Measurements from ENCODE around the gene CKS2. TPM values are rescaled to one million over a fixed set of nuclear protein-coding genes. Genes with fewer than 3 reads are reported as not detected.

CKS2 gene
- total RNA-seq, 1 donor from 2014 or later = 14.7 TPM

- no peaks in the 10 kb centered on the region for H3K27me3 ChIP-seq
- H3K27ac ChIP-seq = no peak overlapping the region
- no peaks in the 10 kb centered on the region for H3K4me1 ChIP-seq
- TF ChIP-seq POLR2A (IDR thresholded peaks at IDR 0.05) (no peak), CTCF (IDR thresholded peaks at IDR 0.05) (no peak), POLR2AphosphoS5 (IDR thresholded peaks at IDR 0.05; ENCODE audit: insufficient read depth in 1 of 2, low read depth in 1 of 2) (no peak)
- no peaks in the 10 kb centered on the region for H3K9me3 ChIP-seq
- no peak for DNase-seq (ENCODE audit: extremely low spot score in 2 of 2)
- no peak overlapping the region for H3K4me3 ChIP-seq
- intact Hi-C loops (cut with DNase I) = no loop called here
- H3K36me3 ChIP-seq = peaks cover 0 to 95% of the 10 kb centered on the region in 2 donors
Observed at GRCh38 chr9:89352874-89353649, 42.1 kb downstream of the CKS2 start.

GRCh38 chr9:89353989-89354388, 43.0 kb downstream of the CKS2 start:
- peaks cover 0 to 95% of the 10 kb centered on the region in 2 donors for H3K36me3 ChIP-seq
- no peak overlapping the region for H3K4me3 ChIP-seq
- H3K27ac ChIP-seq = no peak overlapping the region
- no peaks in the 10 kb centered on the region for H3K9me3 ChIP-seq
- H3K27me3 ChIP-seq = no peaks in the 10 kb centered on the region
- intact Hi-C loops (cut with DNase I) = no loop called here
- no peak for DNase-seq (ENCODE audit: extremely low spot score in 2 of 2)
- no peaks in the 10 kb centered on the region for H3K4me1 ChIP-seq
- no peak for TF ChIP-seq CTCF (IDR thresholded peaks at IDR 0.05)
- TF ChIP-seq POLR2AphosphoS5 (IDR thresholded peaks at IDR 0.05; ENCODE audit: insufficient read depth in 1 of 2, low read depth in 1 of 2) = no peak
- TF ChIP-seq POLR2A (IDR thresholded peaks at IDR 0.05) = no peak

- intact Hi-C loops (cut with DNase I) = no loop called here
- DNase-seq (ENCODE audit: extremely low spot score in 2 of 2) = no peak
- no peaks in the 10 kb centered on the region for H3K9me3 ChIP-seq
- H3K27ac ChIP-seq = no peak overlapping the region
- no peak overlapping the region for H3K4me3 ChIP-seq
- no peaks in the 10 kb centered on the region for H3K4me1 ChIP-seq
- TF ChIP-seq POLR2AphosphoS5 (IDR thresholded peaks at IDR 0.05; ENCODE audit: insufficient read depth in 1 of 2, low read depth in 1 of 2) = no peak
- no peak for TF ChIP-seq CTCF (IDR thresholded peaks at IDR 0.05)
- no peak for TF ChIP-seq POLR2A (IDR thresholded peaks at IDR 0.05)
- peaks cover 0 to 97% of the 10 kb centered on the region in 2 donors for H3K36me3 ChIP-seq
- no peaks in the 10 kb centered on the region for H3K27me3 ChIP-seq
Observed at GRCh38 chr9:89354471-89354870, 43.5 kb downstream of the CKS2 start.

- TF ChIP-seq POLR2AphosphoS5 (IDR thresholded peaks at IDR 0.05; ENCODE audit: insufficient read depth in 1 of 2, low read depth in 1 of 2) (no peak), CTCF (IDR thresholded peaks at IDR 0.05) (no peak), POLR2A (IDR thresholded peaks at IDR 0.05) (no peak)
- DNase-seq (ENCODE audit: extremely low spot score in 2 of 2) = no peak
- intact Hi-C loops (cut with DNase I) = no loop called here
- no peaks in the 10 kb centered on the region for H3K9me3 ChIP-seq
- no peak overlapping the region for H3K4me3 ChIP-seq
- H3K4me1 ChIP-seq = peaks cover 9% of the 10 kb centered on the region
- no peak overlapping the region for H3K27ac ChIP-seq
- H3K36me3 ChIP-seq = peaks cover 0 to 96% of the 10 kb centered on the region in 2 donors
- H3K27me3 ChIP-seq = no peaks in the 10 kb centered on the region
Observed at GRCh38 chr9:89356782-89357181, 45.8 kb downstream of the CKS2 start.

All from vagina (tissue), 2 donors.